NCI-H748 treated with DMSO at 0.1 percent for 48 hours (cell line): ENCODE measurements around the gene PDZK1IP1.
"Not testable (repeated sequence)": the region's sequence is repeated elsewhere in the genome, so short reads cannot be mapped to it uniquely, and the experiment has no call there.

Source experiments
- DNase-seq: peaks from one replicate; lab custom pipeline; 2025; lab: John Stamatoyannopoulos, UW

The PDZK1IP1 gene

DNA sequence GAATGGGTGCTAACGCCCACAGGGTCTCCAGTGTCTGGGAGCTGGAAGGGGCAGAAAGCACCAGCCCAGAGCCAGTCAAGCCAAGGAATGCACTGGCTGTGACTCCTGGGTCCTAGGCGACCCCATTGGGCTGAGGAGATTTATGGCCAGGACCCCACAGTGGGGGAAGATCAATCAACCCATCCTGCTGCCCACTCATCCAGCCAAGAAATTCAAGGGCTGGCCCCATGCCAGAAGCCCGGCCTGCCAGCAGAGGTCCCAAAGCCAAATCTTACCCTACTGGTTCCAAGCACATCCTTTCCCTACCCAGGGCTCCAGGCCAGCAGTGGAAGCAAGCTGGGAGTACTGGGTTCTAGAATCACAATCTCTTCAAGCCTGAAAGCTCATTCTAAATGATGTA is 6.8 kb upstream of the PDZK1IP1 start:
- no peak for DNase-seq

DNA sequence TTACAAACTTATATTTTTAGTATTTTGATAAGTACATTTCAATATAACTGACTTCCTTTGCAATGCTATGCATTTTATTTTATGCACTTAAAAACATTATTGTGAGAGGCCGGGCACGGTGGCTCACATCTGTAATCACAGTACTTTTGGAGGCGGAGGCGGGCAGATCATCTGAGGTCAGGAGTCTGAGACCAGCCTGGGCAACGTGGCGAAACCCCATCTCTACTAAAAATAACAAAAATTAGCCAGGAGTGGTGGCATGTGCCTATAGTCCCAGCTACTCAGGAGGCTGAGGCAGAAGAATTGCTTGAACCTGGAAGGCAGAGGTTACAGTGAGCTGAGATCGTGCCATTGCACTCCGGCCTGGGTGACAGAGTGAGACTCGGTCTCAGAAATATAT is 6.1 kb upstream of the PDZK1IP1 start:
- not testable (repeated sequence) for DNase-seq

DNA sequence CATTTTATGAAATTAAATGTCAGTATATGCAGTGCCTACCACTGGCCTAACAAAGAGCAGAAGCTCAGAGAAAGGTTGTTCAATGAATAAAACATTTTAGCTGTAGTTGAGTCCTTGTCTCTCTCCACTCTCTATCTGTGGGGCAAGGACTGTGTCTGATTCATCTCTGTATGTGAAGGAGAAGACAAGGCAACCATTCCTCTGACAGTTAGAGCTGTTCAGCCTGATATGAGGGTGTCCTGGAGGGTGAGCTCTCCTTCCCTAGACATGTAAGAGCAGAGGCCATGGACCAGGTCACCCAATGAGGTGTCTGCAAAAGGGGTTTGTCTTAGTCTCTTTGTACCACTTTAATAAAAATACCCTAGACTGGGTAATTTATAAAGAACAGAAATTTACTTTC is 4.5 kb upstream of the PDZK1IP1 start:
- DNase-seq: no peak

DNA sequence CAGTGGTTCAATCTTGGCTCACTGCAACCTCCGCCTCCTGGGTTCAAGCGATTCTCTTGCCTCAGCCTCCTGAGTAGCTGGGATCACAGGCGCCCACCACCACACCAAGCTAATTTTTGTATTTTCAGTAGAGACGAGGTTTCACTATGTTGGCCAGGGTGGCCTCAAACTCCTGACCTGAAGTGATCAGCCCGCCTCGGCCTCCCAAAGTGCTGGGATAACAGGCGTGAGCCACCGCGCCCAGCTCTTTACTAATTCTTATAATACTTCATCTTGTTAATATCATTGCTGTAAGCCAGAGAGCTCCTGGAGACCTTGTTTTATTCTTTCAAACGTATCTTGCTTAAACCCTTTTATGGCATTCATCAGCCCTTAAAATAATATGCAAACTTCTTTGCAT is 3.7 kb upstream of the PDZK1IP1 start:
- DNase-seq: not testable (repeated sequence)

DNA sequence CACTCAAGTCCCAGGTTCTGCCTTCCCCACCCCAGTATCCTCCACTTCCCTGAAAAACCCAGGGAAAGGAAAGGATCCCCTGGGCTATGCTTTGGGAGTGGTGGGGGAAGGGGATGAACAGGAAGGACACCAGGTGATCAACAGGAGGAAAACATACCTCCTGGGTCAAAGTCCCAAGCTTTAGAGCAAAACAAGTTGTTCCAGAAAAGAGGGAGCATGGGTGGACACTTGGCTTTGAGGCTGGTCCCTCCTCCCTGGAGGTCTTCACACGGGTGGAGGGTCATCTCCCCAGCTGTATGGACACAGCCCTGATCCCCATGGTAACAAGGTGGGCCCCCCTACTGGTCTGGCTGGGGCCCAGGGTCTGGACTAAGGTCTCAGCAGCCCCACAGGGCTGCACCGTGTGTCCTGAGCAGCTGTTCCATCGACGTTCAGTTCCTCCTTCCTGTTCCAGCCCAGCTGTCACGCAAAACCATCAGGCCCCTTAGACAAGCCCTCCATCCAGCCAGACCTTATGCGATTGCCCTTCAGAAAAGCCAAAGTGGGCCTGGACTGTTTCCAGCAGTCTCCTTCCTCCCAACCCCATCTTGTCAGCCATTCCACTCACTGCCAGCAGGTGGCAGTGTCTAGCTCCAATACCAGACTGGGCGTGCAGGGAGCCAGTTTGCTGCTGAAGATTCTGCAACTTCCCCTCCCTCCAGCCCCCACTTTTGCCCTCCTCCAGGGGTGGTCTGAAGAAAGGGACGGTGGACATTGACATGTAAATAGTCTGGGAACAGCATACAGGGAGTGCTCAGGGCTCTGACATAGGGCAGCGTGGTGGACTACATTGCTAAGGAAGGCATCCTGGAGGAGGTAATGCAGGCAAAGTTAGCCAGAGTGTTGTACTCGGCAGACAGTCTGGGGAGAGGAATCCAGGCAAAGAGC is 2.9 kb upstream of the PDZK1IP1 start:
- DNase-seq: peak; percentile 12

DNA sequence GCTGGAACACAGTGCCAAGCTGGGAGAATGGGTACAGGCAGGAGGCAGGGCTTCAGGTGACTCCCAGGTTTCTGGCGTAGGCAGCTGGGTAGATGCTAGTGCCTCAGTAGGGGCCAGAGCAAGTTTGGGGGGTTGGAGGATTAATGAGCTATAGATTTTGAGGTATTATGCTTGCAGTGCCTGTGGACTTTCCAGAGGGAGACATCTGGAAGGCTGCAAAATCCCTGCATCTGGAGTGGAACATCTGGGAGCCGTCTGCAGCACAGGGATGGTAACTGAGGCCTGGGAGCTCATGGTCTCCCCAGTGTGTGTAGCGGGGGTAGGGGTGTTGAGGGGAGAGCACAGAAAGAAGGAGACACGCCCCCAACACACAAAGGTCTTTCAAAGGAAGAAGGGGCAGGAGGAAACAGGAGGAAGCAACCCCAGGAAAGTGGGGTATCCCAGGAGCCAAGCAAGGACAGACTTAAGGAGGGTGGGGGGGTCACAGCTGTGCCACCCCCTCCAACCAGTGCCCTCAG is 2.2 kb upstream of the PDZK1IP1 start:
- no peak for DNase-seq

DNA sequence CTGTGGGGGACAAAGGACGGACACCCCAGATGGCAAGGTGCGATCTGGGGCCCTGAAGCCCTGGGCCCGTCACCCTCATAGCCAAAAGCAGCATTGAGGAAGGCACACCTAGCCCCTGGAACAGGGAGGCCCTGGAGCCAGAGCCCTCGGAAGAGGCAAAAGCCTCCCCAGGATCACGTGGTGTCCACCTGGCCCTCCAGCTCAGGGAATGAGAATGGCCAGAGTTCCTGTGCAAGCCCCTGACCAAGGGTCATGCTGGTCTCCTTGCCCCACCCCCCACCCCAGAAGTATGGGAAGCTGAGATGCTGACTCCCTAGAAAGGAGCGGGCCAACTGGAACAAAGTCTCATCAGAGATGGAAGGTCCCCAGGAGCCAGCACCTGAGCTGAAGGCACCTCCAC is 1.0 kb upstream of the PDZK1IP1 start:
- no peak for DNase-seq

DNA sequence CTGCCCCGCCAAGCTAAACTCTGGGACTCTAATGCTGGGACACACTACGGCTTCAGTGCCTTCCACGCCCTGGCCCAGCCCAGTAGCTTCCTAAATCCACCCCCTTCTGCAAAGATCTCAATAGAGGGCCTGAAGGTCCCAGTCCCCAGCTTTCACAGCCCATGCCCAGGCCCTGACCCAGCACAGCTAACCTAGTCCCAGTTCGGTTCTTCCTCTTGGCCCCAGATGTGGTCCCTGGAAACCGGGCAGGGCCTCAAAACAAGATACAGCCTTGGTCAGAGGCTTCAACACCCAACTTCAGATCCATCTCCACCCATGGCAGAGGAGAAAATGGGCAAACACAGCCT is 646 bp upstream of the PDZK1IP1 start:
- no peak for DNase-seq

DNA sequence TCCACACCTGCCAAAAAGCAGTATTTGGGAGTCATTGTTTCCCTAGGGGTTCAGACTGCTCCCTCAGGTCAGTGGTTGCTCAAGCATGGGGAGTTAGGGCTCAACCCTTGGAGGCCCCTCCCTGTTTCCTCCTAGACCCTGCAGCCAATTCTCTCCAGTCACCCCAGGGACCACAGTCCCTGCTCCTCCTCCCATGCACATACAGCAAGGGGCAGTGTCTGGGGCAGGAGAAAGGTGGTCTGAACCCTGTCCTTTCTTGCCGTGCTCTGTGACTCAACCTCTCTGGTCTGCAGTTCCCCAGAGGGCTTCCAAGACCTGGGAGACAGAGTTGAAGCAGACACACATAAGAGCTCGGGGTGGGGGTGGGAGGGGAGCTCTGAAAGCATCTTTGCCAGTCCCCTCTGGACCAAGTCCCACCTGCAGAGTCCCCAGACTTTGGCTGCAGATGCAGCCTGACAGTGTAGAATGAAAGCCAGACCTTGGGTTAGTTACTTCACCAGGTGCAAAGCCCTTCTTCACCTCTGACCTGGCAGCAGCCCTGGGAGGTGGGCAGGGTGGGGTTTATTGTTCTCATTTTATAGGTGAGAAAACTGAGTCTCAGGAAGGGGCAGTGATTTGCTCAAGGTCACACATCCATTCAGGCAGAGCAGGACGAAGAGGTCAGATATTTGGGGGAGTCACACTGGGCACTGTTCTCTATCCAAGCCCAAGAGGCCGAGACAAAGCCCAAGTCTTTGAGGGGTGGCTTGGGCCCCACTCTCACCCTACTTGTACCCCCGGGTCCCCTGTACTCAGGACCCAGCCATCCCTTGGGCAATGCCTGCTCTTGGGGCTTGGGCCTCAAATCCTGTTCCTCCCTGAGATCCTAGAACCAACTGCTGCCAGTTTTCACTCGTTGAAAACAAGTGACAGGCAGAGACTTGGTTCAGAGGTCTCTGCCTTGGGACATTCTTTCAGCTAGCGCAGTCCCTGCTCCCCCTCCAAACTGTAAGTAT is 748 bp downstream of the PDZK1IP1 start:
- no peak for DNase-seq

DNA sequence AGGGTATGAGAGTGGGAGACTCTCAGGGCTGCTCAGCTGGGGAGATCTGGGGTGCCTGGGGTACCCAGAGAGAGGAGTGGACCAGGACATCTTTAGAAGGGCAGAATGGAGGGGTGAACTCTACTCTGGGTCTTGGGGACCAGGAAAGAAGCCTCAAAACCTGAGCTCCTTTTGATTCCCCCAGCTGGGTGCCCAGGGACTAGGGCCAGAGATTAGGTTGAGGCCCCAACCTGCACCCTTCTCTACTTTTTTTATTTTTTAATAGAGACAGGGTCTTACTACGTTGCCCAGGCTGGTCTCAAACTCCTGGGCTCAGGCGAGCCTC is 1.9 kb downstream of the PDZK1IP1 start:
- no peak for DNase-seq

DNA sequence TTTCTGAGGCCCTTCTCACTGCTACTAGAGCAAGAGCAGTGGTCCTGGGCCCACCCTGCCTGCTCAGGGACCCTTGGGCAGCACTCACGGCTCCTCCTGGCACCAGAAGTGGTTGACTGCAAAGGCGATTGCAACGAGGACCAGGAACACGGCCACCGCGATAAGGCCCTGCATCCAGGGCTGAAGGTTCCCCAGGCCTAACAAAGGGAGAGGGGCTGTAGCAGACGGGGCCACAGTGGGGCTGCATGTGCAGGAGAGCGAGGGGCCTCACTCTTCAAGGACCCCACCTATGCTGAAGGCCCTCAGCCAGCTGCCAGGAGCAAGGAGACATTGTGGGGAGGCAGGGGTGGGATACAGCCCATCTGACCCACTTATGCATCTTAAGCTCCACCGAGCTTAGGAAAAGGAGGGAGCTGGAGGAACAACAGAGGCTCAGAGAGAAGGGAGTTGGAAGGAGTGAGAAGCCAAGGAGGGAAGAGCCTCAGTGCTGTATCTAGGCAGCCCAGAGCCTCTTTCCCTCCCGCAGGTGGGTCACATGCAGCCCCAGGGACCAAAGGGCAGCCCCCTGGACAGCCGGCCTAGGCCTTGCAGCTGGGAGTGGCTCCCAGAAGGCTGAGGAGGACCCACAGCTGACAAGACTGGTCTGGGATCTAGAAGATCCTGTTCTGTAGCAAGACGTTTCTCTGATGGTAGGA is 2.5 kb downstream of the PDZK1IP1 start:
- DNase-seq: no peak

DNA sequence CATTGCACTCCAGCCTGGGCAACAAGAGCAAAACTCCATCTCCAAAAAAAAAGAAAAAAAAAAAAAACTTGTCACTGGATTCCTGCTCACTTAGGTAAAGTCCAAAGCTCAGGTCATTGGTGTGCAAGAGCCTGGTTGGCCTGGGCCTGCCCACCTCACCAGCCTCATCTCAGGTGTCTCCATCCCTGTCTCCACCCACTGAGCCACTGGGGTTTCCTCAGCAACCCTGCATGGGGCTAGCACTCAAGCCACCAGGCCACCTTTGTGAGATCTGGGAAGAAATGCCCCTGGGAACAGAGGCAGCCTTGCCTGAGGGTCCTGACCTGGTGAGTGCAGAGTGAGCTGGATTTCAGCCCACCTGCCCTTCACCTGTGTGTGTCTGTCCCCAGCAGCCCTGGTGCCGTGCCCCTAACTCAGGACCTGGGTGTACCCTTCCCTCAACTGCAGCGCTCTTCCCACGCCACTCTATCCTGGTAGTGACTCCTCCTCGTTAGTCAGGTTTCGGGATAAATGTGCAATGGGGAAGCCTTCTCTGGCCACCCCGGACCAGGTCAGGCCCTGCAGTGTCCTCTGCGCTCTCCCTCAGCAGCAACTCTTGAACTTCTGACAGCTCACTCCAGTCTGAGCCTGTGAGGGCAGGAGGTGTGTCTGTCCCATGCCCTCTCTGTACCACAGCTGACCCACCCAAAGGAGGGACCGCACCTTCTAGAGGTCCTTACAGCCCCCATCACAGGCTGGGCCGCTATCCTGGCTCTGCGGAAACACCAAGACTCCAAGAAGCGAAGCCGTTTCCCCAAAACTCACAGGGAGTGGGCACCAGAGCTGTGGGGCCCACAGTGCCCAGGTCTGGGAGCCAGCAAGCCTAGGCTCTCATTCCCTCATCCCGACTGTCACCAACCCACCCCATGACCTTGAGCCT is 3.3 kb downstream of the PDZK1IP1 start:
- DNase-seq: no peak

DNA sequence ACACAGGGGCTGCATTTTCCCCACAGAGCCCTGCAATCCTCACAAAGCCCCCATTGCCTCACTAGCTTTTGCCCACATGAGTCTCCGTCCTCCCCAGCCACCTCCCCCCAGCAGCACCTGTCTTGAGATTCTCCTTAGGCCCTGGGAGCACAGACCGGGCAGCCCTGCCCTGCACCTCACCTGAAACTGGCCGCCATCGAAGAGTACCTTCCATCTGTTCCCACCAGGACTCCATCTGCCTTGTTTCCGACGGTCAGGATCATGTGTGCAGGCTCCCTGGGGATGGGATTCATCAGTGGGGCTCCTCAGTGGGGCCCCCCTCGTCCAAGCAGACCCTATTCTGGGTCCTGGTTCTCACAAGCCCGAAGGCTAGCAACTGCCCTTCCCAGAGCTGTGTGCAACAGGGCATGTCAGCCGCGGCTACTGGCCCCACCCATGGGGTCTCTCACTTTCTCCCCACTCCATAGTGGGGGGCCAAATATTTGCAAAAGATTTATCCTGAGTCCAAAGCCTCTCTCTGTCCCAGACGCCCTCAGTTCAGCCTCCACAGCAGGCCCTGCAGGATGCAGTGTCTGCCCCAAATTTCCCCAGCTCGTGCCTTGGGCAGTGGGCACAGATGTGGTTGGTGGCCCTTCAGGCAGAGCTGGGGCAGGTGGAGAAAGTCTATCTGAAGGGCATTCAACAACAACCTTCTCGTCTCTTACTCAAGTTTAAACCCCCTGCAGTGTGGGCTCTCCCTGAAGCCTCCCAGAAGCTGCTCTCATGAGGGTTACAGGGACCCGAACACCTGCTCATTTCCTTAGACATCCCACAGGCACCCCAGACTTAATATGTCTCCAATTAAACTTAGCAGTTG is 4.8 kb downstream of the PDZK1IP1 start:
- DNase-seq: no peak

DNA sequence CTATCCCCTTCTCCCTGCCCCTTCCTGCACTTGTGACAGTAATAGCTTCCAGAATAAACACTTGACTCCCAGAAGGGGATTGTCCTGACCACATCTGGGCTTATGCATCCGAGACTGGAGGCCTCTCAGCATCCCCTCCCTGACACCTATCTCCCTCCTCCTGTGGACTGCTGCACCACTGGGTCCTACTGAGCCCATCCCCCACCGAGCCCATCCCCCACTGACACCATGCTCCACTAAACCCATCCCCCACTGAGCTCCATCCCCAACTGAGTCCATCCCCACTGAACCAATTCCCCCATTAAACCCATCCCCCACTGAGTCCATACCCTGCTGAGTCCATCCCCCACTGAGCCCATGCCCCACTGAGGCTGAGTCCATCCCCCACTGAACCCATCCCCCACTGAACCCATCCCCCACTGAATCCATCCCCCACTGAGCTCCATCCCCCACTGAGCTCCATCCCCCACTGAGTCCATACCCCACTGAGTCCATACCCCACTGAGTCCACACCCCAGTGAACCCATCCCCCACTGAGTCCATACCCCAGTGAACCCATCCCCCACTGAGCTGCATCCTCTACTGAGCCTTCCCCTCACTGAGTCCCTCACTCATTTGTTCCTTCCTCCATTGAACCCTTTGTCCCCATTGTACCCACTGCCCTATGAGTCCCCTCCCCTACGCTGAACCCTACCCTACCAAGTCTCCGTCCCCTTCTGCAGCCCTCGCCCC is 5.6 kb downstream of the PDZK1IP1 start:
- no peak for DNase-seq

DNA sequence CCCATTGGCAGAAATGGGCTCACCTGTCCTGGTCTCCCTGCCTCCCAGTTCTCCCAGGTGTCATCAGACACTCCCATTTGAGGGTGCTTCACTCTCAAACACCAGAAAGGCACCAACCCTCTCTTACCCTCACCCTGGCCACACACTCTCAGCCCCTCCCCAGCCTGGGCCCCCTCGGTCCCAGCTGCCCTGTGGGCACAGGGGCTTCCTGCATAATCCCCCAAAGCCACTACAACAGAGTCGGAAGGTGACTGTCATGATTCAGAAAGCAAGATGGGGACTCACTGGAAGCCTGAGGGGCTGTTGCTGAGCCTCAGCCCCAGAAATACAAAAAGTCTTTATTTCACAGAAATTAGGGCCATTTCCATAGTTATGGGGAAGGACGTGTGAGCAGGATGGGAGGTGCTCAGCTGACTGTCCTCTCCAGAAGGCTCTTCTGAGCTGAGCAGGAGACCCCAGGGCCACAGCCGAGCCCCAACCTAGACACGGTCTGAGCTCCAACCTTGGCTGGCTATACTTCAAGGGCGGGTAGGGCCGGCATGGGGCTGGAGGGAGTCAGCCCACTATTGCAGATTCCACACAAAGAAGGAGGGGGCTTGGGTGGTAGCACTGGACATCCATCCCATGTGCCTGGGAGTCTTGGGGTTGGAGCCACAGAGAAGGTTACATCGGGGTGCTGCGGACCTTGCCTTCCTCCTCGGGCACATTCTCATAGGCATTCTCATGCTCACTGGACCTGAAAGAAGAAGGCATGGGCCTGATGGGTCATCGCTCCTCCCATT is 6.3 kb downstream of the PDZK1IP1 start:
- DNase-seq: no peak

DNA sequence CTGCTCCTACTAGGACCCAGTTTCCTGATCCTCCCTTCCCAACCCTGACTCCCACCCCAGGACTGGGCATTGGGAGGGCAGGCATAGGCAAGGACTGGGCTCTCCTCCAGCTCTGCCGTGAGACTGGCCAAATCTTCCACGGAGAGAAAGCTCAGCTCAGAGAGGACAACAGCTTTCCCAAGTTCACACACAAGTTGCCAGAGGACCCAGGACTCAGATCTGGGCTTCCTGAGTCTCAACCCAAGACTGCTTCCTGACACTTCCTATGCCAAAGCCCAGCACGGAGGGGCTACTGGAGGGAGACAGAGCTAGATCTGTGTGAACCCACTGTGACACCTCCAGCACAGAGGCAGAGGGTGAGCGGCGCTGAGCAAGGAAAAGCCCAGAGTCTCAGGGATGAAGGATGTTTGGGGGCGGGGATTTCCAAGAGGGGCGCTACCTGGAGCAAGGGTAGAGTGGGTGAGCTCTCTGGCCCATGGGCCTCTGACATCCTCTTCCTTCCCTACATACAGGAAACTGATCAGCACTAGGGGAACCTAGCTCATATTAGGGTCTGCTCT is 7.1 kb downstream of the PDZK1IP1 start:
- no peak for DNase-seq

DNA sequence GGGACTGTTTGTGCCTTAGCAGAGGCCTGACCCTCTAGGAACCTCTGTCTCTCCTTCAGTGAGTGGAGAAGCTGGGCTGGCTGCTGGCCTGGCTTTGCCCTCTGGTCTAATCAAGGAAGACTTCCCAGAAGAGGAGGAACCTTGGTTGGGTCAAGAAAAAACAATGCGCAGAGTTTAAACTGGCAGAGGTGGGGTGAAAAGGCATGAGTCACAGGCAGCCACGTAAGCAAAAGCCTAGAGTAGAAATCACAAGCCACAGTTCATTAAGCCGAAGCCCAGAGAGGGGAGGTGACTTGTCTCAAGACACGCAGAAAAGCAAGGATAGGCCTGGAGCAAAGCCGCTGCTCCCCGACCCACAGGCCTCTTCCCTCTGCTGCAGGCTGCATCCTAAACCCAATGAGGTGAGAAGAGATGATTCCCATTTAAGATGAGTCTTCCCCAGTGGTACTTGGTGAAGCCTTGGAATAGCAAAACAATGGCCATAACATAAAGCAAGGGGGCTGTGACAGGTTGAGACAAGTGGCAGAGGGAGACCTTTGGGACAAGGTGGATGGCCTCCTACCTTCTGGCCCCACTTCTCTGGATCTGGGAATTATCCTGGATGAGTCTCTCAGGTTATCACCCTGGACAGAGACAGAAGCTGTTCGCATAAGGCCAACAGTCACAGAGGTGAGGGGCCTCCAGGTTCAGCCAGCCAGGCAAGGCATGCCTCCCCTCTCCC is 7.7 kb downstream of the PDZK1IP1 start:
- no peak for DNase-seq
